Measurements from ENCODE around the gene ZNF561.

- TF ChIP-seq CTCF (IDR thresholded peaks at IDR 0.05): no peak
- TF ChIP-seq POLR2A (IDR thresholded peaks at IDR 0.05): no peak
These were observed 20.8 kb upstream of the ZNF561 start for GRCh38 chr19:9641810-9642209.
